HepG2 (cell line): ENCODE results near the gene IL1RAPL2. TPM values are rescaled to one million over a fixed set of nuclear protein-coding genes. Genes with fewer than 3 reads are reported as not detected.

Experiments used
- ATAC-seq: fragments of 200-7000 bp; cut with Tn5 transposase; 3 replicates; pipeline ENCODE4 v1.9.1; 2020; ENCODE audit warnings: mild to moderate bottlenecking, moderate library complexity
- BruUV-seq: library from RNA; stranded (reverse); fragments of 400-500 nt; replicated peaks from 2 replicates; lab custom pipeline; 2021; lab: Mats Ljungman, UMichigan
- CTCF ChIA-PET: fragments of 300-600 bp; formaldehyde crosslinking; extraction: SDS; loops from one replicate; lab custom pipeline; 2021; ENCODE audit warnings: low total read pairs, inconsistent platforms, low intra/inter-chr PET ratio; lab: Yijun Ruan, JAX
- POLR2A ChIA-PET: fragments of 350-600 bp; sonication (Branson Sonifier 250); formaldehyde crosslinking; loops from one replicate; lab custom pipeline; 2020; ENCODE audit warnings: antibody characterized with exemption, inconsistent platforms; lab: Yijun Ruan, JAX
- DNase-seq: peaks from one replicate; pipeline ENCODE4 v3.0.0-alpha.2; 2015; ENCODE audit warnings: low spot score
- FAIRE-seq: peaks from 3 replicates; lab custom pipeline; 2011; peaks lifted over from hg19 to GRCh38; lab: Jason Lieb, UNC
- H2AFZ ChIP-seq: one replicate; pipeline ENCODE4 v1.6.1; 2011; ENCODE audit warnings: low read length, inconsistent platforms
- H3K27ac ChIP-seq: fragments of 300-600 bp; 3 replicates; pipeline ENCODE4 v1.8.0; 2011; ENCODE audit warnings: mixed run types, mild to moderate bottlenecking, mixed read lengths, low read length, inconsistent platforms; ENCODE audit not compliant: insufficient read depth; ENCODE audit errors: extremely low read length
- H3K27me3 ChIP-seq, 2 experiments: fragments of 200-600 bp in 1 of 2; 2 replicates in 1 of 2; 3 replicates in 1 of 2; pipeline versions ENCODE4 v1.6.0 to v1.8.0; 2011; ENCODE audit warnings: low read length in 2 of 2, mild to moderate bottlenecking in 2 of 2, moderate library complexity in 2 of 2, inconsistent platforms in 1 of 2; ENCODE audit not compliant: insufficient read depth in 2 of 2, control insufficient read depth in 1 of 2
- H3K36me3 ChIP-seq, 2 experiments: fragments of 200-600 bp in 1 of 2; replicated peaks in 1 of 2; 2 replicates in 1 of 2; 3 replicates in 1 of 2; pipeline versions ENCODE4 v1.5.1 to v1.8.0; 2011; ENCODE audit warnings: low read length in 2 of 2, inconsistent platforms in 1 of 2; ENCODE audit not compliant: insufficient read depth in 2 of 2, control insufficient read depth in 1 of 2
- H3K4me1 ChIP-seq: 2 replicates; pipeline ENCODE4 v1.5.1; 2012; ENCODE audit warnings: low read length, inconsistent platforms; ENCODE audit not compliant: insufficient read depth
- H3K4me2 ChIP-seq: 2 replicates; pipeline ENCODE4 v1.6.0; 2011; ENCODE audit warnings: low read depth, low read length, inconsistent platforms
- H3K4me3 ChIP-seq, 3 experiments: fragments of 200-600 bp in 1 of 3; sonication (generic), shearing (Covaris generic) in 1 of 3; replicated peaks in 1 of 3; 2 replicates each; pipeline ENCODE4 v1.5.1; 2011 to 2016; ENCODE audit warnings: low read length in 3 of 3, inconsistent platforms in 2 of 3, low read depth in 2 of 3, mild to moderate bottlenecking in 2 of 3, control low read depth in 1 of 3, mixed read lengths in 1 of 3; ENCODE audit not compliant: insufficient read depth in 1 of 3
- H3K79me2 ChIP-seq: one replicate; pipeline ENCODE4 v1.6.1; 2011; ENCODE audit warnings: low read length, inconsistent platforms; ENCODE audit not compliant: insufficient read depth
- H3K9ac ChIP-seq: 2 replicates; pipeline ENCODE4 v1.6.0; 2011; ENCODE audit warnings: mild to moderate bottlenecking, low read depth, low read length, inconsistent platforms; ENCODE audit not compliant: insufficient read depth
- H3K9me3 ChIP-seq: 2 replicates; pipeline ENCODE4 v1.5.1; 2012; ENCODE audit warnings: mild to moderate bottlenecking, low read length
- H4K20me1 ChIP-seq: 2 replicates; pipeline ENCODE4 v1.6.0; 2011; ENCODE audit warnings: inconsistent platforms, mild to moderate bottlenecking, low read length, moderate library complexity; ENCODE audit not compliant: insufficient read depth
- ADNP ChIP-seq: sonication (generic); formaldehyde crosslinking; IDR thresholded peaks from 2 replicates; pipeline ENCODE4 v1.4.0; 2020; ENCODE audit warnings: missing genetic modification reagents
- AGO2 ChIP-seq: fragments of 200-400 bp; formaldehyde crosslinking; optimal IDR thresholded peaks from 2 replicates; pipeline ENCODE3; 2017; ENCODE audit warnings: mild to moderate bottlenecking, low read depth, low read length, moderate library complexity
- BRD4 ChIP-seq: sonication (generic); formaldehyde crosslinking; IDR thresholded peaks from 2 replicates; pipeline ENCODE4 v1.4.0; 2020; ENCODE audit warnings: missing genetic modification reagents
- CEBPB ChIP-seq: IDR thresholded peaks from 2 replicates; pipeline ENCODE4 v1.6.1; 2011; ENCODE audit warnings: low read depth, low read length, improper control_type of control experiment, borderline replicate concordance
- FOSL2 ChIP-seq: sonication (generic); formaldehyde crosslinking; IDR thresholded peaks from 2 replicates; pipeline ENCODE4 v1.4.0; 2020; ENCODE audit warnings: missing genetic modification reagents
- MAFK ChIP-seq, 2 experiments: IDR thresholded peaks in 1 of 2; conservative IDR thresholded peaks in 1 of 2; 2 replicates each; pipeline ENCODE4 v1.6.1; 2011; ENCODE audit warnings: improper control_type of control experiment in 2 of 2, low read length in 2 of 2
- NPAS2 ChIP-seq: sonication (generic); formaldehyde crosslinking; IDR thresholded peaks from 2 replicates; pipeline ENCODE4 v1.8.0; 2022; ENCODE audit warnings: mild to moderate bottlenecking, missing genetic modification reagents, borderline replicate concordance
- PCBP2 ChIP-seq: fragments of 200-400 bp; formaldehyde crosslinking; optimal IDR thresholded peaks from 2 replicates; pipeline ENCODE3; 2018; ENCODE audit warnings: low read length, low read depth; ENCODE audit not compliant: poor library complexity, severe bottlenecking
- TBP ChIP-seq: sonication (generic); formaldehyde crosslinking; IDR thresholded peaks from 2 replicates; pipeline ENCODE4 v1.5.0; 2020; ENCODE audit warnings: missing genetic modification reagents
- ZIK1 ChIP-seq: sonication (generic); formaldehyde crosslinking; IDR thresholded peaks from 2 replicates; pipeline ENCODE4 v1.5.0; 2020; ENCODE audit warnings: mild to moderate bottlenecking, low read depth, missing genetic modification reagents, borderline replicate concordance
- ZNF383 ChIP-seq: sonication (generic); formaldehyde crosslinking; IDR thresholded peaks from 2 replicates; pipeline ENCODE4 v1.4.0; 2020; ENCODE audit warnings: missing genetic modification reagents, mild to moderate bottlenecking, borderline replicate concordance
- ZNF430 ChIP-seq: sonication (generic); formaldehyde crosslinking; IDR thresholded peaks from 2 replicates; pipeline ENCODE4 v1.9.0; 2021; ENCODE audit warnings: mild to moderate bottlenecking, missing genetic modification reagents
- ZNF724P ChIP-seq: sonication (generic); formaldehyde crosslinking; IDR thresholded peaks from 2 replicates; pipeline ENCODE4 v1.8.0; 2022; ENCODE audit warnings: missing genetic modification reagents, borderline replicate concordance
- WGBS: methylation state at CpG from one replicate; pipeline ENCODE4 v1.1.6; 2017; ENCODE audit warnings: low lambda C conversion rate; 5-methylcytosine and 5-hydroxymethylcytosine counted together
- in situ Hi-C: cut with HindIII; loops from 2 replicates; pipeline ENCODE4 v1.10.0; 2017; ENCODE audit warnings: low pct_unique_long_range_greater_than_20kb; ENCODE audit not compliant: extremely low pct_ligation_motif_present
- intact Hi-C: fragments of 100-400 bp; cut with micrococcal nuclease; formaldehyde crosslinking; loops from one replicate; pipeline ENCODE4 v1.10.0; 2022; ENCODE audit not compliant: unreplicated experiment
- polyA plus RNA-seq, 8 experiments: library from polyadenylated mRNA; depleted of rRNA in 3 of 8; stranded (reverse) in 7 of 8; unstranded in 1 of 8; fragments of >200 nt; fragmentation: Illumina TruSeq in 4 of 8; extraction: Trizol in 4 of 8; gene quantifications; 2 replicates each; pipeline versions ENCODE4 v1.2.1 to v1.2.3, GENCODE V29; 2011 to 2016; ENCODE audit warnings: low read depth in 4 of 8, missing spikeins in 1 of 8, mixed read lengths in 1 of 8; ENCODE audit not compliant: insufficient read depth in 1 of 8
- total RNA-seq, 5 experiments: library from RNA; depleted of rRNA; stranded (reverse); fragments of >200 nt; fragmentation: Illumina TruSeq; extraction: Trizol; gene quantifications; 2 replicates each; pipeline ENCODE4 v1.2.3, GENCODE V29; 2016; ENCODE audit warnings: low read depth in 1 of 5
- TF ChIP-seq, protein P1 (sequence below): sonication (generic); formaldehyde crosslinking; IDR thresholded peaks from 2 replicates; pipeline ENCODE4 v1.4.0; 2020; ENCODE audit warnings: missing genetic modification reagents, mild to moderate bottlenecking, borderline replicate concordance
- TF ChIP-seq, protein P2 (sequence below): sonication (generic); formaldehyde crosslinking; IDR thresholded peaks from 2 replicates; pipeline ENCODE4 v1.5.0; 2020; ENCODE audit warnings: mild to moderate bottlenecking, missing genetic modification reagents
- TF ChIP-seq, protein P3 (sequence below): sonication (generic); formaldehyde crosslinking; IDR thresholded peaks from 2 replicates; pipeline ENCODE4 v1.8.1; 2022; ENCODE audit warnings: low read depth, mild to moderate bottlenecking, missing genetic modification reagents
- TF ChIP-seq, protein P4 (sequence below): sonication (generic); formaldehyde crosslinking; IDR thresholded peaks from 2 replicates; pipeline ENCODE4 v1.9.0; 2021; ENCODE audit warnings: missing genetic modification reagents, borderline replicate concordance

IL1RAPL2 gene
- total and polyA plus RNA-seq, 2 of the 13 experiments (the other 11 are each of a cell fraction or from before 2014, with no cell fraction given), result not detected

DNA sequence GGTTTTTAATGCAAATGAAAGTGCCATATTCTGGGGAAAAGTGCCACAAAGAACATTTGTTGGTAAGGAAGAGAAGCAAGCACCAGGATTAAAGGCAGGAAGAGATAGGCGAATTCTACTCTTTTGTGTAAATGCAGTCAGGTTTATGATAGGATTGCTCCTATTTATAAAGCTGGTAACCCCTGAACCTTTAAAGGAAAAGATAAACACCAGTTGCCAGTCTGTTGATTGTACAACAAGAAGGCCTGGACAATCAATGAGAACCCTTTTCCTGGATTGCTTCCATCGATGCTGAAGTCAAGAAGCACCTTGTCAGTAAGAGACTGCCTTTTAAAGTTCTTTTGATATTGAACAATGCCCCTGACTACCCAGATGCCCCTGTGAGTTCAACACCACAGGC lies 1098.2 kb downstream of the IL1RAPL2 start:
- 0% methylated on average over 2 of the region's 2 CpGs for WGBS
- ATAC-seq (no peak), DNase-seq (no peak), FAIRE-seq (no peak)
- Histone ChIP-seq H3K79me2 (no peaks in the 10 kb centered on the region), H2AFZ (no peak overlapping the region), H3K4me1 (no peaks in the 10 kb centered on the region), H3K27me3 (no peaks in the 10 kb centered on the region), H3K36me3 (no peaks in the 10 kb centered on the region), H3K27ac (no peak overlapping the region), H3K9me3 (no peaks in the 10 kb centered on the region), H3K9ac (no peak overlapping the region), H3K4me3 (no peak overlapping the region), H3K4me2 (no peak overlapping the region), H4K20me1 (no peaks in the 10 kb centered on the region)
- ChIA-PET CTCF (no interaction called here), POLR2A (no interaction called here)
- intact Hi-C loops (no loop called here), in situ Hi-C loops (no loop called here)
- BruUV-seq, result no TSS peak
- TF ChIP-seq, protein P1, sequence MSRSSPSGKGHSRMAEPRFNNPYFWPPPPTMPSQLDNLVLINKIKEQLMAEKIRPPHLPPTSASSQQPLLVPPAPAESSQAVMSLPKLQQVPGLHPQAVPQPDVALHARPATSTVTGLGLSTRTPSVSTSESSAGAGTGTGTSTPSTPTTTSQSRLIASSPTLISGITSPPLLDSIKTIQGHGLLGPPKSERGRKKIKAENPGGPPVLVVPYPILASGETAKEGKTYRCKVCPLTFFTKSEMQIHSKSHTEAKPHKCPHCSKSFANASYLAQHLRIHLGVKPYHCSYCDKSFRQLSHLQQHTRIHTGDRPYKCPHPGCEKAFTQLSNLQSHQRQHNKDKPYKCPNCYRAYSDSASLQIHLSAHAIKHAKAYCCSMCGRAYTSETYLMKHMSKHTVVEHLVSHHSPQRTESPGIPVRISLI (CRISPR knock-in tag), result no peak
- TF ChIP-seq PCBP2 (no peak), CEBPB (no peak), ZNF430 (CRISPR knock-in tag) (no peak), ZNF724P (CRISPR knock-in tag) (no peak), ADNP (CRISPR knock-in tag) (no peak), ZNF383 (CRISPR knock-in tag) (no peak), MAFK (conservative IDR thresholded peaks at IDR 0.05 in 1 of 2, IDR thresholded peaks at IDR 0.05 in 1 of 2; ENCODE audit: low read length in 2 of 2) (no peak), ZIK1 (CRISPR knock-in tag) (no peak), NPAS2 (CRISPR knock-in tag) (no peak), AGO2 (no peak), BRD4 (CRISPR knock-in tag) (no peak), FOSL2 (CRISPR knock-in tag) (no peak), TBP (CRISPR knock-in tag) (no peak)
- TF ChIP-seq, protein P2, sequence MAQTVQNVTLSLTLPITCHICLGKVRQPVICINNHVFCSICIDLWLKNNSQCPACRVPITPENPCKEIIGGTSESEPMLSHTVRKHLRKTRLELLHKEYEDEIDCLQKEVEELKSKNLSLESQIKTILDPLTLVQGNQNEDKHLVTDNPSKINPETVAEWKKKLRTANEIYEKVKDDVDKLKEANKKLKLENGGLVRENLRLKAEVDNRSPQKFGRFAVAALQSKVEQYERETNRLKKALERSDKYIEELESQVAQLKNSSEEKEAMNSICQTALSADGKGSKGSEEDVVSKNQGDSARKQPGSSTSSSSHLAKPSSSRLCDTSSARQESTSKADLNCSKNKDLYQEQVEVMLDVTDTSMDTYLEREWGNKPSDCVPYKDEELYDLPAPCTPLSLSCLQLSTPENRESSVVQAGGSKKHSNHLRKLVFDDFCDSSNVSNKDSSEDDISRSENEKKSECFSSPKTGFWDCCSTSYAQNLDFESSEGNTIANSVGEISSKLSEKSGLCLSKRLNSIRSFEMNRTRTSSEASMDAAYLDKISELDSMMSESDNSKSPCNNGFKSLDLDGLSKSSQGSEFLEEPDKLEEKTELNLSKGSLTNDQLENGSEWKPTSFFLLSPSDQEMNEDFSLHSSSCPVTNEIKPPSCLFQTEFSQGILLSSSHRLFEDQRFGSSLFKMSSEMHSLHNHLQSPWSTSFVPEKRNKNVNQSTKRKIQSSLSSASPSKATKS (CRISPR knock-in tag), result no peak
- TF ChIP-seq, protein P3, sequence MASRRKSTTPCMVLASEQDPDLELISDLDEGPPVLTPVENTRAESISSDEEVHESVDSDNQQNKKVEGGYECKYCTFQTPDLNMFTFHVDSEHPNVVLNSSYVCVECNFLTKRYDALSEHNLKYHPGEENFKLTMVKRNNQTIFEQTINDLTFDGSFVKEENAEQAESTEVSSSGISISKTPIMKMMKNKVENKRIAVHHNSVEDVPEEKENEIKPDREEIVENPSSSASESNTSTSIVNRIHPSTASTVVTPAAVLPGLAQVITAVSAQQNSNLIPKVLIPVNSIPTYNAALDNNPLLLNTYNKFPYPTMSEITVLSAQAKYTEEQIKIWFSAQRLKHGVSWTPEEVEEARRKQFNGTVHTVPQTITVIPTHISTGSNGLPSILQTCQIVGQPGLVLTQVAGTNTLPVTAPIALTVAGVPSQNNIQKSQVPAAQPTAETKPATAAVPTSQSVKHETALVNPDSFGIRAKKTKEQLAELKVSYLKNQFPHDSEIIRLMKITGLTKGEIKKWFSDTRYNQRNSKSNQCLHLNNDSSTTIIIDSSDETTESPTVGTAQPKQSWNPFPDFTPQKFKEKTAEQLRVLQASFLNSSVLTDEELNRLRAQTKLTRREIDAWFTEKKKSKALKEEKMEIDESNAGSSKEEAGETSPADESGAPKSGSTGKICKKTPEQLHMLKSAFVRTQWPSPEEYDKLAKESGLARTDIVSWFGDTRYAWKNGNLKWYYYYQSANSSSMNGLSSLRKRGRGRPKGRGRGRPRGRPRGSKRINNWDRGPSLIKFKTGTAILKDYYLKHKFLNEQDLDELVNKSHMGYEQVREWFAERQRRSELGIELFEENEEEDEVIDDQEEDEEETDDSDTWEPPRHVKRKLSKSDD (CRISPR knock-in tag), result no peak
- TF ChIP-seq, protein P4, sequence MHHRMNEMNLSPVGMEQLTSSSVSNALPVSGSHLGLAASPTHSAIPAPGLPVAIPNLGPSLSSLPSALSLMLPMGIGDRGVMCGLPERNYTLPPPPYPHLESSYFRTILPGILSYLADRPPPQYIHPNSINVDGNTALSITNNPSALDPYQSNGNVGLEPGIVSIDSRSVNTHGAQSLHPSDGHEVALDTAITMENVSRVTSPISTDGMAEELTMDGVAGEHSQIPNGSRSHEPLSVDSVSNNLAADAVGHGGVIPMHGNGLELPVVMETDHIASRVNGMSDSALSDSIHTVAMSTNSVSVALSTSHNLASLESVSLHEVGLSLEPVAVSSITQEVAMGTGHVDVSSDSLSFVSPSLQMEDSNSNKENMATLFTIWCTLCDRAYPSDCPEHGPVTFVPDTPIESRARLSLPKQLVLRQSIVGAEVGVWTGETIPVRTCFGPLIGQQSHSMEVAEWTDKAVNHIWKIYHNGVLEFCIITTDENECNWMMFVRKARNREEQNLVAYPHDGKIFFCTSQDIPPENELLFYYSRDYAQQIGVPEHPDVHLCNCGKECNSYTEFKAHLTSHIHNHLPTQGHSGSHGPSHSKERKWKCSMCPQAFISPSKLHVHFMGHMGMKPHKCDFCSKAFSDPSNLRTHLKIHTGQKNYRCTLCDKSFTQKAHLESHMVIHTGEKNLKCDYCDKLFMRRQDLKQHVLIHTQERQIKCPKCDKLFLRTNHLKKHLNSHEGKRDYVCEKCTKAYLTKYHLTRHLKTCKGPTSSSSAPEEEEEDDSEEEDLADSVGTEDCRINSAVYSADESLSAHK, result no peak
